Measurements from ENCODE around the gene UNC13D.
"Not testable (repeated sequence)": the region's sequence is repeated elsewhere in the genome, so short reads cannot be mapped to it uniquely, and the experiment has no call there.

Gene UNC13D

DNA sequence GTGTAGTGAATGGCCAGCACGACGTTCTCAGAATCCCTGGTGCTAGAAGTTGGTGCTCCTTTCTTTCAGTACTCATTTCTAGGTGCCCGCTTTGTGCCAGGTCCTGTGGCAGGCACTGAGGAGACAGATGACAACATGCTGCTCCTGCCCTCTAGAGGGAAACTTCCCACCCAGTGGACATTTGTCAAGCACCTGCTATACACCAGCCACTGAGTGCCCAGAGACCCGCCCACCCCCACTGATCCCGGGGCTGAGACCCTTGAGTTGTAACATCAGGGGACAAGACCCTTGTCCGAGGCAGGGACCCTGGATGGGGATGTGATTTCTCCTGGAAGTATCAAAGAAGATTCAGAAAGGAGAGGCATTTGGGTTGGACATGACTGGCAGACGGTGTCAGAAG lies 25.1 kb downstream of the UNC13D start:
- DNase-seq: no peak

DNA sequence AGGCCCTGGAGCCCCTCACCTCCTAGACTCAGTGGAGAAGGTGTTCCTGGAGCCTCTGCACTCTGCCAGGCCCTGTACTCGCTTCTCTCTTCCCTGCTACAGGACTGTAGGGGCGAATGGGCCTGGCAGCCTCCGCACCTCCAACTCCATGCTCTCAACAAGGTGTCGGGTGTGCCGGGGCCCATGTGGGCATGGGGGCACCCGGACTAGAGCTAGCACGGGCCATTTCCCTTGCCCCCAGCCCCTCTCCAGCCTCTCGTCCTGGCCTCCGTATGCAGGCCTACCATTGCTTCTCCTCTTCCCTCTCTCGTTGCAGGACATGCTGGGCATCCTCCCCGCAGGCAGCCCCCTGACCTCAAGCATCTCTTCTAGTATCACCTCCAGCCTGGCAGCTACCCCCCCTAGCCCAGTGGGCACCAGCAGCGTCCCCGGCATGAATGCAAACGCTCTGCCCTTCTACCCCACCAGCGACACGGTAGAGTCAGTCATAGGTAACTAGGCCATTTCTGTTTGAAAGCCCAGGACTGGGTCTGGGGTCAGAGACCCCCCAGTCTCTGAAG lies 25.8 kb downstream of the UNC13D start:
- no peak for DNase-seq

GRCh38 chr17:75817571-75817970 lies 26.6 kb downstream of the UNC13D start:
- no peak for DNase-seq

- no peak for DNase-seq
Observed at GRCh38 chr17:75816693-75817092, 27.5 kb downstream of the UNC13D start.

GRCh38 chr17:75815399-75815798 lies 28.8 kb downstream of the UNC13D start:
- DNase-seq: no peak

DNA sequence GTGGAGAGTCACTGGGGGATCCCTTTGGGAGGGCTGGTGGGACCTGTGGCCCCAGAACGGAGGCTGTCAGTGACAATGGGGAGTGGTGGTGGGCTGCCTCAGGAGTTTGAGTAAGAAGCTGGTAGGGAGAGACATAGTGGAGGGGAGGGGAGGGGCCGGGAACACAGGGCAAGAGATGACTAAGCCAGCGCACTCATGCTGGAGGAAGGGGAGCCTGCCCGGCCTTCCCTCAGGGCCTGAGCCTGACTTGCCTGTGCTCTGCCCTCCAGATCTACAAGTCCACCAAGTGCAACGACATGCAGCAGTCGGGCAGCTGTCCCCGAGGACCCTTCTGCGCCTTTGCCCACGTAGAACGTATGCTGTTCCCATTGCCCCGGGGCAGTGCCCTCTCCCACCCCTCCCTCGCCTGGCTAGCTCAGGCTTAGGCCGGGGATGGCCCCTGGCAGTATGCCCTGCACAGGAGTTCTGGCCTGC lies 29.3 kb downstream of the UNC13D start:
- no peak for DNase-seq

GRCh38 chr17:75814021-75814395 lies 30.2 kb downstream of the UNC13D start:
- DNase-seq: no peak

DNA sequence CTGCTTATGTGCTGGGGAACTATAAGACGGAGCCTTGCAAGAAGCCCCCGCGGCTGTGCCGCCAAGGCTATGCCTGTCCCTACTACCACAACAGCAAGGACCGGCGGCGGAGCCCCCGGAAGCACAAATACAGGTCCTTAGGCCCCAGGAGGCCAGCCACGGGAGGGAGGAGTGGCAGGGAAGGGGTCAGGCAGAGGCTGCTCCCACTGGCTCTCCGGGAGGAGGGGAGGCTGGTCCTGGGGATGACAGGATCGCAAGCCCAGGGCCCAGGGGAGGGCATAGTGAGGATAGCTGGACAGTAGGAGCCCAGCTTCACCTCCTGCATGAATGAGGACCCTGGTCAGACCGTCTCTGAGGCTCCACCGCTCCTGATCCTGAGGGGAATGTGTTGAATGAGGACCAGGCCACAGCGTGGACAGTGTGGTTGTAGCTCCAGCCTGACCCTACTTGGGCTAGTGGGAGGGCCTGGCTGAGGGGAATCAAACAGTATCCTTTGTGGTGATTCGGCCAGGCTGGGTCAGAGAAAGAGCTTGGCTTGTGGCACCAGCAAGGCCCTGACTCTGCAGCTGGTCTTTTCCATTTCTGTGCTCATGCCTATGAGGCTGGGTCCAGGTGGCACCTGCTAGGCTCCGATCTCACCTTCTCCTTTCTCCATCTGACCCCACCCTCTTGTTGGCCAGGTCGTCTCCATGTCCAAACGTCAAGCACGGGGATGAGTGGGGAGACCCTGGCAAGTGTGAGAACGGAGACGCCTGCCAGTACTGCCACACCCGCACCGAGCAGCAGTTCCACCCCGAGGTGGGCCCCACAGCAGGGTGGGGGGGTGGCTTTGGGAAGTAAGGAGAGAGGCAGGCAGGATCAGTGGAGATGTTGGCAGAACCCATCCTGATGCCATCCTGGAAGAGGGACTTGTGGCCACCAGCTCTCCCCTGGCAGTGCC lies 30.9 kb downstream of the UNC13D start:
- DNase-seq: no peak

GRCh38 chr17:75812096-75813013 lies 31.8 kb downstream of the UNC13D start:
- DNase-seq: no peak

DNA sequence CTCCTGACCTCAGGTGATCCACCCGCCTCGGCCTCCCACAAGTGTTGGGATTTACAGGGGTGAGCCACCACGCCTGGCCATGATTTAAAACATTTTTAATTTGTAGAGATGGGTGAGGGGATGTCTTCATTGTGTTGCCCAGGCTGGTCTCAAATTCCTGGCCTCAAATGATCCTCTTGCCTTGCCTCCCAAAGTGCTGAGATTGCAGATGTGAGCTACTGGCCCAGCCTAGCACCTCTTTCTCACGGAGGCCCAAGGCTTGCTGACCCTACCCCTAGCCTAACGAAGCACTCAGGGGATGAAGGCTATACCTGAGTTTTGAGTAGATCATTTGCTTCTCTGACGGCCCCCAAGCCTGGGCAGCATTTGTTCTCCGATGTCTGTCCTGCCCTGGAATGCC lies 33.0 kb downstream of the UNC13D start:
- no peak for DNase-seq

DNA sequence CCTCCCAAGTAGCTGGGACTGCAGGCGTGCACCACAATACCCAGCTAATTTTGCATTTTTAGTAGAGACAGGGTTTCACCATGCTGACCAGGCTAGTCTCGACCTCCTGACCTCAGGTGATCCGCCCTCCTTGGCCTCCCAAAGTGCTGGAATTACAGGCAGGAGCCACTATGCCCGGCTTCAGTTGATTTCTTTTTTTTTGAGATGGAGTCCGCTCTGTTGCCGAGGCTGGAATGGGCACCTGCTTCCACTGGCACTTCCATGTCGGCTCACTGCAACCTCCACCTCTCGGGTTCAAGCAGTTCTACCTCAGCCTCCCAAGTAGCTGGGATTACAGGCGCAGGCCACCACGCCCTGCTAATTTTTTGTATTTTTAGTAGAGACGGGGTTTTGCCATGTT lies 33.4 kb downstream of the UNC13D start:
- DNase-seq: not testable (repeated sequence)

DNA sequence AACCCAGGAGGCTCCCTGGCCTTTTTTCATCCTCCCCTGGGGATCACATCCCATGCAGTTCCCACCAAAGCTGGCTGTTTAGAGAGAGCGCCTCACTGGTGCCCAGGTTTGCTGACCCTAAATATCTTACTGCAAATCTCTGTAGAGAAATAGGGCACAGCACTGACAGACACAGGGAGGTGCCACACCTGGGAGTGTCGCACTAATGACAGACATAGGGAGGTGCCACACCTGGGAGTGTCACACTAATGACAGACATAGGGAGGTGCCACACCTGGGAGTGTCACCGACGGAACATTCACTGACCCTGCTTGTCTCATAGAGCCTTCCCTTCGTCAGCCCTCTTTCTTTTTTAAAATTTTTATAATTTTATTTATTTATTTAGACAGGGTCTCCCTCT lies 34.0 kb downstream of the UNC13D start:
- no peak for DNase-seq

GRCh38 chr17:75809631-75810111 lies 34.5 kb downstream of the UNC13D start:
- no peak for DNase-seq

DNA sequence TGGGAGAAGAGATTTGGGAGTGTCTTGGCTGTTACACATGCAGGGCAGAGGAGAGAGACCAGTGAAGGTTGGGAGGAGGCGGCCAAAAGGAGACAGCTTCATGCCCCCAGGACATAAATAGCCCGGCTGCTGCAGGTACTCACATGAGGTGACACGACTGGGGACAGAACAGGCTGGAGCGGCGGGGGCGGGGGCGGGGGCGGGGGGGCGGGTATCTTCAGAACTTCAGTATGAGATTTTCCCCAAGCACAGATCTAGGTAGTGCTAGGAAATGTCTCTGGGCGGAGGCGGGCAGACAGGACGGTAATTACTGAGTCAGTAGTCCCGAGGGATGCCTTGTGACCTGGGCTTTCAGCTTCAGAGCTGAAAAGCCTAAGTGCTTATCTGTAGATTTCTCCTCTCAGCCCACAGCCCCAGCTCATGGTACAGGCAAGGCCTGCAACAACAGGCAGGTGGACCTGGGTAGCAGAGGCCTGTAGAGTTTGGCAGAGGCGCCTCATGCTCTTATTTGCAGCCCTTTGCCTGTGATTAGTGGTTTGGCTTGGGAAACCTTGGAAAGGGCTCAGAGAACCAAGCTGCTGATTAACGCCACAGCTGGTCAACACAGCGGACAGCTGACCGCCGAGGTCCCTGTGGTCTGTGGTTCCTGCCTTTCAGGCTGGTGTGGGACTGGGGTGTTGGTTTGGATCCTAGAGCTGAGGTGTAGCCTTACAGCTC lies 35.1 kb downstream of the UNC13D start:
- no peak for DNase-seq

DNA sequence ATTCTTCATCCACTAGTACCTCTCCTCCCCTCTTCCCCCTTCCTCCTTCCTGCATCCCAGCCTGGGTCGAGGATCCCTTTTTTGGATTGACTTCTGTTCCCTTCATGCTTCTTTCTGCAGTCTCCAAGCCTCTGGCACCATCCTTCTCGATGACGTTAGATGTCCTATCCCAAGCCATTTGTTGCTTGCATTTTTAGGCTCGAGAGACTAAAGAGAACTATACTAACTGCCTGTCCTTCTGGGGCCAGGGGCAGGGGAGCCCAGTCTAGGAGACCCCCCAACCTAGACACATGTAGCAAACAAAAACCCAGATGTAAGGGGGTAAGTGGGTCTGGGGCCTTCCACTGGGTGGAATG lies 35.7 kb downstream of the UNC13D start:
- DNase-seq: no peak

GRCh38 chr17:75807861-75808260 lies 36.3 kb downstream of the UNC13D start:
- DNase-seq: no peak

DNA sequence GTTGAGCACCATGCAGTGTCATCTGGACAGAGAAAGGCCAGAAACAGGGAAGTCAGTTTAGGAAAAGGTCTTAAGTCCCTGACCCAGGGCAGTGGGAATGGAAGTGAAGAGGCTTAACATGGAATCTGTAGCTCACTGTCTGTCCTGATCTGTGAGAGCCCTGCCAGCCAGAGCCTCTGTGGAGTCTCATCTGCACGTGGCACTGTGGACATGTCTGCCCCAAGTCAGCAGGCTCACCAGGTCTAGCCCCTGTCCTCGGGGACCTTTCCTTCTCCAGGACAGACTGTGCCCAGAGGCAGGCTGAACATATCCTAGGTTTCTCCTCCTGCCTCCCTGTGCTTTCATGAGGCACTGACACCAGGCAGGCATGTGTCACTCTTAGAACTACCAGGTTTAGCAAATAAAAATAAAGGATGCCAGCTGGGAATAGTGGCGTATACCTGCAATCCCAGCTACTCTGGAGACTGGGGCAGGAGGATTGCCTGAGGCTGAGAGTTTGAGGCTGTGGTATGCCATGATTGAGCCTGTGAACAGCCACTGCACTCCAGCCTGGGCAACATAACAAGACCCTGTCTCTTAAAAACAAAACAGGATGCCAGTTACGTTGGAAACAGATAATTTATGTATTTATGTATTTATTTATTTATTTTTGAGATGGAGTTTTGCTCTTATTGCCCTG lies 37.2 kb downstream of the UNC13D start:
- no peak for DNase-seq

- DNase-seq: no peak
Observed at GRCh38 chr17:75803883-75804282, 40.3 kb downstream of the UNC13D start.

DNA sequence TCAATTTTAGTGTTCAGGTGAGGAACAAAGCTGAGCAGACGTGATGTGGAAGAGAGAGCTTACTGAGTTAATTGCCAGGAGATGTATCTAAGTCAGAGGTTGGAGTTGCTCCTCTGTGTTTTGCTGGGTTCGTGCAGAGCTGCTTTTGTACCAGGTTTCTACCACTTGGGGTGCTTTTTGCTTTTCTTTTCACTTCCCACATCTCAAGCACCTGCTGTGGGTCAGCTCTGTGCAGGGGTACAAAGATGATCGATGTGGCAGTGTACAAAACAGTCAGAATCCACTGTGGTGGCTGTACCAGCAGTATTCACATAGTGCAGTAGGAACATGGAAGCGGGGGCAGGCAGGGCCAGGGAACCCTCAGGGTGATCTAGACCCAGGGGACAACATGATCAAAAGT lies 44.8 kb downstream of the UNC13D start:
- DNase-seq: no peak

DNA sequence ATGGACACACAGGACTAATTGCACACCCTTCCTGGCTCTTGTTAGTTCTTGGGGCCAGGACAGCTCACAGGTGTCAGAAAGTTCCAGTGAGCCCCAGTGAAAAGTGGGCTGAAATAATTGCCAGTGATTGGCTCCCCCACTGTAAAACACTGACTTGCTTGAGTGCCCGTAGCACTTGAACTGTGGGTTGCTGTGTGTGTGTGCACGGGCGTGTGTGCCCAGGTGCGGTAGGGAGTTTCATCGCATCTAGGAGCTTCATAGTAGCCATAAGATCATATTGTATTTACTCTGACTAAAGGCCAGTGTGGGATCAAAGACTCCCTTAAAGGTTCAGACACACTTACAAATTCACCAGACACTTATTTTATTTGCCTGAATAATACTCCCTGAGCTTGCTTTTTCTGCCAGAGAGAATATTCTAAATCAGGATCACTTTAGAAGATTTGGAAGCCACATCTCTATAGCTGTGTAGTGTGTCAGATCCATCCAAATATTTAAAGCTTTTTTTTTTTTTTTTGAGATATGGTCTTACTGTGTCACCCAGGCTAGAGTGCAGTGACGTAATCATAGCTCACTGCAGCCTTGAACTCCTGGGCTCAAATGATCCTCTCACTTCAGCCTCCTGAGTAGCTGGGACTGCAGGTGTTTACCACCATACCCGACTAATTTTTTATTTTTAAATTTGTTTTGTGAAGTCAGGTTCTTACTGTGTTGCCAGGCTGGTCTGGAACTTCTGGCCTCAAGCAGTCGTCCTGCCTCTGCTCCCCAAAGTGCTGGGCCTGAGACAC lies 48.2 kb downstream of the UNC13D start:
- DNase-seq: no peak

GRCh38 chr17:75793460-75793859 lies 50.7 kb downstream of the UNC13D start:
- DNase-seq: no peak

Measured in stimulated activated CD4-positive, alpha-beta T cell treated with anti-CD3 and anti-CD28 coated beads, Interleukin-4, amount 100 ng/mL, for 1 hour (primary cell).